T-helper 1 cell (primary cell): Measurements from ENCODE around the gene INVS.
A peak's percentile ranks its signal among the peaks of the same experiment; 100 is the strongest.
"Not testable (repeated sequence)": the region's sequence is repeated elsewhere in the genome, so short reads cannot be mapped to it uniquely, and the experiment has no call there.

ENCODE experiments used
- DNase-seq, 5 donors: peaks; one replicate each; pipeline ENCODE4 v3.0.0-alpha.2; 2012 to 2020
- total RNA-seq, 4 donors: gene quantifications; one replicate each; lab custom pipeline; 2026; lab: John Stamatoyannopoulos, UW

INVS gene, protein sequence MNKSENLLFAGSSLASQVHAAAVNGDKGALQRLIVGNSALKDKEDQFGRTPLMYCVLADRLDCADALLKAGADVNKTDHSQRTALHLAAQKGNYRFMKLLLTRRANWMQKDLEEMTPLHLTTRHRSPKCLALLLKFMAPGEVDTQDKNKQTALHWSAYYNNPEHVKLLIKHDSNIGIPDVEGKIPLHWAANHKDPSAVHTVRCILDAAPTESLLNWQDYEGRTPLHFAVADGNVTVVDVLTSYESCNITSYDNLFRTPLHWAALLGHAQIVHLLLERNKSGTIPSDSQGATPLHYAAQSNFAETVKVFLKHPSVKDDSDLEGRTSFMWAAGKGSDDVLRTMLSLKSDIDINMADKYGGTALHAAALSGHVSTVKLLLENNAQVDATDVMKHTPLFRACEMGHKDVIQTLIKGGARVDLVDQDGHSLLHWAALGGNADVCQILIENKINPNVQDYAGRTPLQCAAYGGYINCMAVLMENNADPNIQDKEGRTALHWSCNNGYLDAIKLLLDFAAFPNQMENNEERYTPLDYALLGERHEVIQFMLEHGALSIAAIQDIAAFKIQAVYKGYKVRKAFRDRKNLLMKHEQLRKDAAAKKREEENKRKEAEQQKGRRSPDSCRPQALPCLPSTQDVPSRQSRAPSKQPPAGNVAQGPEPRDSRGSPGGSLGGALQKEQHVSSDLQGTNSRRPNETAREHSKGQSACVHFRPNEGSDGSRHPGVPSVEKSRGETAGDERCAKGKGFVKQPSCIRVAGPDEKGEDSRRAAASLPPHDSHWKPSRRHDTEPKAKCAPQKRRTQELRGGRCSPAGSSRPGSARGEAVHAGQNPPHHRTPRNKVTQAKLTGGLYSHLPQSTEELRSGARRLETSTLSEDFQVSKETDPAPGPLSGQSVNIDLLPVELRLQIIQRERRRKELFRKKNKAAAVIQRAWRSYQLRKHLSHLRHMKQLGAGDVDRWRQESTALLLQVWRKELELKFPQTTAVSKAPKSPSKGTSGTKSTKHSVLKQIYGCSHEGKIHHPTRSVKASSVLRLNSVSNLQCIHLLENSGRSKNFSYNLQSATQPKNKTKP
- total RNA-seq = 20.5 to 39.1 (median 33.3) reads per million in 4 donors

DNA sequence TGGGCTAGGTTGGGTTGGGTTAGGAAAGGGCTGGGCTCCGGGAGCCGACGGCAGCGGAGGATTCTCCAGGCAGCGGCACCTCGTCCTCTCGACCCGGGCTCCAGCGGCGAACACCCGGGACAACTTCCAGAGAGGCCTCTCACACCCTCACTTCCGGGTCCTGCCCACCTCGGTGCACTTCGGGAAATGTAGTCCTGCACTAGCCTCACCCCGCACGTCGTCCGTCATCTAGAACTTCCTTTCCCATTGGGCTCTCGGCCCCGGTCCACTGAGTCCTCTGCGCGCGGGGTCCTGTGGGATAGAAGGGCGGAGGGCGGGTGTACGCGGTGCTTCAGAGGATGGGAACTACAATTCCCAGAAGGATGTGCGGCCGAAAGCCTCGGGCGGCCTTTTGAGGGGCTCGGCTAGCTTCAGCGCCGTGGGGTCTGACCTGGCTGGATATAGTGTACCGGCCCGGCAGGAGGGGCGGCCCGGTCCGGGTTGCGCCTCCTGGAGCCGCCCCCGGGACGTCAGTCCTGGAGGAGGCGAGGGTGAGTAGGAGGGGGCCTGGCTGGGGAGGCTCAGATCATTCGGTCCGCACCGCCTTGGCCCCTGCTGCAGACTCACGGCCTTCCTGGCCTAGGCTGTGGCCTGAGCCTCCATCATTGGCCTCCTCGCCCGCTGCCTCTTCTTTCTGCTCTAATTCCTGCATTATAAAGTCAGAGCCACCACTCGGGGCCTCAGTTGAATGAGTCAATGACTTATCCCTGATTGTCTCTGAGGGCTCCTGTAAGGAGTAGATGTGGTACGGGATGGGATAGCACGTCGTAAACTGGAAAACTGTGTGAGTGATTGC, at the start of gene INVS, which contains the start of gene ERP44:
Gene INVS (plus strand): TSS at position 357 of the 835 bp plus-strand sequence. CDS start 5,279 bp downstream, outside the sequence.
Gene ERP44 (minus strand): TSS at position 114 of the 835 bp plus-strand sequence. CDS start 160 bp downstream, outside the sequence.
- DNase-seq = peak; percentile 94 to 98 (median 97)

DNA sequence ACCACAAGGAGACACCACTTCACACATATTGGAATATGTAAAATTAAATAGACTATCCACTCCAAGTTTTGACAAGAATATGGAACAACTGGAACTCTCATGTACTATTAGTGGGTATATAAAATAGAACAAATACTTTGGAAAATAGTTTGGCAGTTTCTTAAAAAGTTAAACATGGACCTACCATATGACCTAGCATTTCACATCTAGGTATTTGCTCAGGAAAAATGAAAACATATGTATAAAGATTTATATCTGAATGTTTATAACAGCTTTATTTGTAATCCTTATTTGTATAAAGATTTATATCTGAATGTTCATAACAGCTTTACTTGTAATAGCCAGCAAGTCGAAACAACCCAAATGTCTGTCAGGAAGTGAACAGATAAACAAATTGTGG, 49.5 kb upstream of the INVS start:
- DNase-seq = no peak

DNA sequence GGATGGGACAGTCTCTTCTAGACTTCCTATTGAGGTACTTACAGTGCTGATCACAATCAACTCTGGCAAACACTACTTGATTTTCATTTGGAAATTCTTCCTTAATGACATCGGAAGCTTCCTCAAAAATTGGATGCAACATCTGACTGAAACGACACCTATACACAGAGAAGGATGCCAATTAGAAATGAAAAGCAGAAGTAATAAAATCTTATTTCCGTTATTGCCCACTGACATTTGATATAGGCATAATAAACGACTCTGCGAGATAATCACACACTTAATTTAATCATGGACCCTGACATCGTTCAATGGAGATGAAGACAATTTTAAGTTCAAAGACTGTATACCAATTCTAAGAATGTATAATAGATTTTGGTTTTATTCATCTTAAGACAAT, 46.7 kb upstream of the INVS start:
- DNase-seq = no peak

DNA sequence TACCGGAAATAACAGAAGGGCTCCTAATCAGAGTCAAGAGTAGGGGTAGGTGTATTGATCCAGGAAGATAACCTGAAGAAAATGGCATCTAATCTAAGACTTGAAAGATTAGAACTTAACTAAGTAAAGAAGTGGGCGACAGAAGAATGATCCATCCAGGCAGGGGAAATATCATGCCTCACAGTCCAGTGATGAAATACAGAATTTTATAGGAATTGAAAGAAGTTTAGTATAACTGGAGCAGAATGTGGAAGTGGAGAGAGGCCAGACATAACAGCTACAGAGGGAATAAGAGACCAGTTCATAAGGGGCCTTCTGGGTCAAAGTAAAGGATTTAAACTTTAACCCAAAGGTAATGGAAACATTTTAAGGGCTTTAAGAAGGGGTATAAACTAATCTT, 42.5 kb upstream of the INVS start:
- DNase-seq = no peak

DNA sequence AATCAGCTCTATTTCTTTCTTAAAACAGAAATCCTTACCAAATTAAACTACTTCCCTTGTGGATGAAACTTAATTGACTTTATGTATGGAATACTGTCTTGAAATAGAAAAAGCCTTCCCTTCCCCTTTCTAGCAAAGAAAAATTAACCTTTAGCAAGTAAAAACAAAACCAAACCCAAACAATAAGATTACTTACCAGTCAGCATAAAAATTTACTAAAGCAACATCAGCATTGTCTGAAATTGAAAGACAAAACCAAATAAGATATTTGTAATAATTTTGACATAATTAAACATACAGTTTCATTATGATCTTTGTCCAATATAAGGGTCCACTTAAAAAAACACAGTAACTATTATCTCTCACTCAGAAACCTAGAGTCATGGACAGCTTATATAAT, 41.4 kb upstream of the INVS start:
- no peak for DNase-seq

DNA sequence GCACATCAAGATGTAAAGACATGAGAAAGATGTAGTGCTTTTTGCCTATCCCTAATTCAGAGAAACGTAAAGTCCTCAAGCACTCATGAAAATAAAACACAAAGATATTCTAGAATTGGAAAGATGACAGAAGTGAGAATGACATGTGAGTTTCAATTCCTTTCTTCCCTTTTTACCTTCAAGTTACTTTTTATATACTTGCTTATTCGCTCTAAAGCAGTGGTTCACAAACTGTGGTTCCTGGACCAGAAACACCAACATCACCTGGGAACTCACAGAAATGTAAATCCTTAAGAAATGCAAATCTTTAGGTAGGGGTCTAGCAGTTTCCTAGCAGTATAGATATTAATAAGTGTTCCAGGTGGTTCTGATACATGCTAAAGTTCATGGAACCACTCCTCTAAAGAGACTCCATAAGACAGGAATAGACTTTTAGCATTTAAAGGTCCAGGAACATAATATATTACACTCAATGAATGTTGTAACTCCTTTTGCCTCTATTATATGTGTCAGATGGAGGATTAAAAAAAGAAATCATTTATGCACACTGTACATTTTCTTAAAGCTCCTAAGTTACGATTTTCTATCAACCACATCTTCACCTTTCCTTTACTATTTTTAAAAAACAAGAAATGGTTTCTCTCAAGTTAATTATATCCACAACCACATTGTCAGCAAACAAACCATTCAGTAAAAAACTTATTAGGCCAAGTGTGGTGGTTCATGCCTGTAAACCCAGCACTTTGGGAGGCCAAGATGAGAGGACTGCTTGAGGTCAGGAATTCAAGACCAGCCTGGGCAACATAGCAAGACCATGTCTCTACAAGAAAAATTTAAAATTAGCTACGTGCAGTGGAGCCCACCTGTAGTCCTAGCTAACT, 40.1 kb upstream of the INVS start:
- no peak for DNase-seq

DNA sequence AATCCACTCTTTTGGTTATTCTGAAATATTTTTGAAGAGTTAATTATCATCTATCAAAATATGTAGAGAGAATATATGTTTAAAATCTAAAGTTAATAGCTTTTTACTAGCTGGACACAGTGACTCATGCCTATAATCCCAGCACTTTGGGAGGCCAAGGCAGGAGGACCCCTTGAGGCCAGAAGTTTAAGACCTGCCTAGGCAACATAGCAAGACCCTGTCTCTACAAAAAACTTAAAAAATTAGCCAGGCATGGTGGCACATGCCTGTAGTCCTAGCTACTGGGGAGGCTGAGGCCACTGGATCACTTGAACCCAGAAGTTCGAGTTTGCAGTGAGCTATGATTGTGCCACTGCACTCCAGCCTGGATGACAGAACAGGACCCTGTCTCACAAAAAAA, 36.4 kb upstream of the INVS start:
- DNase-seq = not testable (repeated sequence)

DNA sequence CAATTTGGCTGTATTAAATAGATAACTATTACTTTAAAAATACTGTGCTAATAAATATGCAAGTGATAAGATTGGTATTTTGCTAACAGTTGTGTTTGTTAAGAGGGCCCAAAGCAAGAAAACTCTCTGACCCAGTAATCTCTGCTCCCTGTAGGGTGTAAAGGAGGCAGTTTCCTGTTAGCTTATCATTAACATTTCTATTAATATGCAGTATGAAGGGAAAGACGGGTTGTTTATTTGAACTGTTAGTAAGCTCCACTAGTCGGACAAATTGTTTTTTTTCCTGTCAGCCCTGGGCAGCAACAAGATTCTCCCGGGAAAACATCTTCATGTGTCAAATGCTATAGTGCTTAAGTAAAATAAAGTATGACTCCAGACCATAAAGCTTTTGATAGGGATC, 35.9 kb upstream of the INVS start:
- DNase-seq = no peak

DNA sequence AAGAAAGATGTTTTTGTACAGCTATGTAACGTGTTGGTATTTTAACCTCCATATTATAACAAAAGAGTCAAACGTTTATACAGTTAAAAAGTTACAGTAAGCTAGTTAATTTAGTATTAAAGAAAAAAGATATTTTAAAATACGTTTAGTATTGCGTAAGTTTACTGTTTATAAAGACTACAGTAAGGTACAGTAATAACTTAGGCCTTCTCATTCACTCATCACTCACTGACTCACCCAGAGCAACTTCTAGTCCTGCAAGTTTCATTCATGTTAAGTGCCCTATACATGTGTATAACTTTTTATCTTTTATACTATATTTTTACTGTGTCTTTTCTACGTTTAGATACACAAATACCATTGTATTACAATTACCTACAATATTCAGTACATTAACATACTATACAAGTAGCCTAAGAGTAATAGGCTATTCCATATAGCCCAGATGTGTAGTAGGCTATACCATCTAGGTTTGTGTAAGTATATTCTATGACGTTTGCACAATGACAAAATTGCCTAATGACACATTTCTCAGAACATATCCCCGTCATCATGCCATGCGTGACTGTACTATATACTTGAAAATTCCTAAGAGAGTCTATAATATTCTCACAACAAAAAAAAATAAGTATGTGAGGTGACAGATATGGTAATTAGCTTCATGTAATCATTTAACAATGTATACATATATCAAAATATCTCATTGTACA, 34.0 kb upstream of the INVS start:
- DNase-seq = no peak

DNA sequence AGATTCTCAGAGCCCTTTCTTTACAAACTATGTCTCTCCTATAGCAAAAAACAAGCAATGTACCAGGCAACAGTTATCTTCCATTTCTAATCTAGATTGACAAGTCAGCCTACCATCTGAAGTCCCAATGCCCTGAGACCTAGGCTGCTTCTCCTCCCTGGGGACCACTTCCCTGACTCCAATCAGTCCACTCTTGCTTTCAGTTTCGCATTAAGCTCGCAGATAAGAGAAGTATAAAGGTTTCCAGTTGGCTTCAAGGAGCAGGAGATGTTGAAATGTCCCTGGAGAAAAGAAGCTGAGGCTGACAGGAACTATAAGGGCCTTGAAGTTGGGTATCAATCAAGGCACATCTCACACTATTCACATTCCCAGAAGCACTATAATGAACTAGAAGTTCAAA, 32.5 kb upstream of the INVS start:
- DNase-seq = no peak

DNA sequence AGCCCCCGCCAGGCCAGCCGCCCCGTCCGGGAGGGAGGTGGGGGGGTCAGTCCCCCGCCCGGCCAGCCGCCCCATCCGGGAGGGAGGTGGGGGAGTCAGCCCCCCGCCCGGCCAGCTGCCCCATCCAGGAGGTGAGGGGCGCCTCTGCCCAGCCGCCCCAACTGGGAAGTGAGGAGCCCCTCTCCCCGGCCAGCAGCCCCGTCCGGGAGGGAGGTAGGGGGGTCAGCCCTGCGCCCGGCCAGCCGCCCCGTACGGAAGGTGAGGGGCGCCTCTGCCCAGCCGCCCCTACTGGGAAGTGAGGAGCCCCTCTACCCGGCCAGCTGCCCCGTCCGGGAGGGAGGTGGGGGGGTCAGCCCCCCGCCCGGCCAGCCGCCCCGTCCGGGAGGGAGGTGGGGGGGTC, 31.1 kb upstream of the INVS start:
- not testable (repeated sequence) for DNase-seq

DNA sequence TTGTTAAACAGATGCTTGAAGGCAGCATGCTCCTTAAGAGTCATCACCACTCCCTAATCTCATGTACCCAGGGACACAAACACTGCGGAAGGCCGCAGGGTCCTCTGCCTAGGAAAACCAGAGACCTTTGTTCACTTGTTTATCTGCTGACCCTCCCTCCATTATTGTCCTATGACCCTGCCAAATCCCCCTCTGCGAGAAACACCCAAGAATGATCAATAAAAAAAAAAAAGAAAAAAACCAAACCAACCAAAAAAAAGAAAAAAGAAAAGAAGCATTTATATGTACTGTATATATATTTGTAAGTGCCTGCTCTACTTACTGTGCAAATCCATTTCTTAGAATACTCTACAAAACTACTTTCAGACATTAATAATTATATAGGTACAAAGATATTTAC, 30.0 kb upstream of the INVS start:
- DNase-seq = not testable (repeated sequence)

DNA sequence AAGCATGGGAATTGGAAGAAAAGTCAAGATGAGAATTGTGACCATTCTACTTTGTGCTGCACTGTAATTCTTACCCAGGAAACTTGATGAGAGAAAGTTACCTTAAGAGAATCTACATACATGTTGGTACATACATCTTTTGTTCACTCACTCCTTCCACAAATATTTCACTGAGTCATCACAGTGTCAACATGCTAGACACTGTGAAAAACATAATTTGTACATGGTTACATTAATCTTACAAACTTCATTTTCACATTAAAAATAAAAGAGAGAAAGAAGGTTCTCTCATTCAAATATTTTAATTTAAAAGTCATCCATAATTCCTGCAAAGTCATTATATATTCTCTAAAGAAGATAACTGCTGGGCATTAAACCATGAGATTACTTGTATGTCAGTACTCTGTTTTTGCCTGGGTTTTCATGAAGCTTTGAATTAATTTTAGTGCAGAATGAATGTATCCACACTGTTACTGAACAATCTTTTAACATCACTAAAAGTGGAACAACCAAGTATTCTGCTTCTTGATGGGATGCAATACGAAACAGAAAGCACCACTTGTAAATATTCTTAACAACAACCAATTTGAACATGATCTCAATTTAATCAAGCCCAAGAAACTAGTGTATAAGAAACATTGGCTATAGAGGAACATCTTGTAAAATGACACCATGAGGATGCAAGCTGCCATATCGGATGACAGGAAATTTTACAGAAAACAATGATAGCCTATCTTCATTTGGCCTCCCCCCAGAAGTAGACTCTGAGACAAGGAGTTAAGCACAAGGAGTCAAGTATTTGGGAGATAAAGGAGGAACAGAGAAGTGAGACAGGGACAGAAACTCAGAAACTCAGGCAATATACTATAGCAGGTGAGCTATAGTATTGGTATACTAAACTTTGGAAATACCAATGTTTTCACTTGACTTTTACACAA, 28.7 kb upstream of the INVS start:
- no peak for DNase-seq

DNA sequence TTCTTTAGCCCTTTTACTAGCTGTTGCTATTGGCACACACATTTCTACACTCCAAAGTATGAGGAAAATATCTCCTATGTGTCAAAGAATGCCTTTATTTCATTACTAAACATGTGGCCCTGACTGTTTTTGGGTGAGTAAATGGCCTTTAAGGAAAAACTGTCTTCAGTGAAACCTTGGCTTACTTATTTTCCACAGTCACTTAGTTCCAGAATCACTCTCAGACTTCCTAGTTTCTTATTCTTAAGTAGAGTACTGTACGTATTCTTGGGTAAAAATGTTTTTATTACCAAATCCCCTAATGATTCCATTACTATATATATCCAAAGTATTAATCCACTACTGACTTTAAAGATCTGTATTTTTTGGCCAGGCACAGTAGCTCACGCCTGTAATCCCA, 27.8 kb upstream of the INVS start:
- no peak for DNase-seq

DNA sequence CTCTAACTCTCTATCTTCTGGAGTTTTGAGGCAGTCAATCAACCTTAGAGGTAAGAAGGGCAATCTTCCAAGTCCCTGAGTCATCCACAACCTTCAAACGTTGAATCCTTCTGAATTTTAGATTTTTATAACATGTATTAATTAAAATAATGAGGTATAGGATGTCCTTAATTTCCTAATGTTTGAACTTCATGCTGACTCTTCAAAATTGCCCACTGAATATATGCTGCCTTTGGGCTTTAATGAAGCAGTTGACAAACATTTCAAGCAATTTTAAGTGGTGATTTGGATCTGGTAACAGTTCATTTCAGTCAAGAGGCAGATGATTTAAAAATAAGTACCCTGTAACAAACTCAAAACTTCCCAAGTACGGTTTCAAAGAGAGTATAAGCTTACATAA, 26.2 kb upstream of the INVS start:
- no peak for DNase-seq

DNA sequence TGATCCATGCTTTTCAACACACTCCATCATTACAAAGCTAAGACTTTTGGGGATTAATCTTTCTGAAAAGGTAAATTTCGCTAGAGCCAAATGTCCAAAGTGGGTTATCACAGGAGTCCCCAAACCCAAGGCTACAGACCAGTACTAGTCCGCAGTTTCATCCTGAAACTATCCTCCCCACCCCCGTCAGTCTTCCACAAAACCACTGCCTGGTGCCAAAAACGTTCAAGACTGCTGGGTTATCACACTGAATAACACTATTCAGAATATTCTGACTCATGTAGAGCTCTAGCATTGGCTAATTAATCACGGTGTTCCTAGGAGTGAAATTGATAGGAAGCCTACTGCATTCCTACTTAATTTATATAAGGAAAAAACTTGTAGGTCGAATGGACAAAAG, 24.9 kb upstream of the INVS start:
- DNase-seq = no peak

DNA sequence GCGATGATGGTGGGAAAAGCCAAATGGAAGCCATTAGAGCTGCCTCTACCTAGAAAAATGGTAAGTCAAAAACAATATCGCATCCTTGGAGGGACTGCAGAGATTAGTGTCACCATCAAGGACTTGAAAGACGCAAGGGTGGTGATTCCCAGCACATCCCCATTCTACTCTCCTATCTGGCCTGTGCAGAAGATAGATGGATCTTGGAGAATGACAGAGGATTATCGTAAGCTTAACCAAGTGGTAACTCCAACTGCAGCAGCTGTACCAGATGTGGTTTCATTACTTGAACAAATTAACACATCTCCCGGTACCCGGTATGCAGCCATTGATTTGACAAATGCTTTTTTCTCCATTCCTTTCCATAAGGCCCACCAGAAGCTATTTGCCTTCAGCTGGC, 24.1 kb upstream of the INVS start:
- no peak for DNase-seq

DNA sequence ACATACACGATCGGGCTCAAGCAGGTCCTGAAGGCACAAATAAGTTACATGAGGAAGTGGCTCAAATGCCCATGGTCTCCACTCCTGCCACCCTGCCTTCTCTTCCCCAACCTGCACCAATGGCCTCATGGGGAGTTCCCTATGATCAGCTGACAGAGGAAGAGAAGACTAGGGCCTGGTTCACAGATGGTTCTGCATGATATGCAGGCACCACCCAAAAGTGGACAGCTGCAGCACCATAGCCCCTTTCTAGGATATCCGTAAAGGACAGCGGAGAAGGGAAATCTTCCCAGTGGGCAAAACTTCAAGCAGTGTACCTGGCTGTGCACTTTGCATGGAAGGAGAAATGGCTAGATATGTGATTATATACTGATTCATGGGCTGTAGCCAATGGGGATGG, 22.8 kb upstream of the INVS start:
- DNase-seq = not testable (repeated sequence)

DNA sequence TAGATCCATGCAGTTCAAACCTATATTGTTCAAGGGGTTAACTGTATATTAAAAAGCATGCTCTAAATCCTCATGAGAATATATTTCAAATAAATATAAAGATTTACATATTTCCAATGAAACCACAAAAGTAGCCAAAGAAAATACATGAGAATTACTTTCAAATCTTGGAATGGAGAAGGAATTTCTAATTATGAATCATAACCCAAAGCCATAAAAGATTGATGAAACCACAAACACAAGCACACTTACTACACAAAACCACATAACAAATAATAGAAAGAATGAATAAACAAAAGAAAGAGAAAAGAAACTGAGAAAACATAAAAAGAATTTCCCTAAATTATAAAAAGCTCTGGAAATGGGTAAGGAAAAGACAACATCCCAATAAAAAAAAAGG, 16.3 kb upstream of the INVS start:
- no peak for DNase-seq
